Activated B cell treated with CpG ODN at 0.5 μM for 24 hours (primary cell): ENCODE measurements around the gene GIT2. TPM values are rescaled to one million over a fixed set of nuclear protein-coding genes. Genes with fewer than 3 reads are reported as not detected.

Experiments used
- ATAC-seq: fragments of 200-7000 bp; cut with Tn5 transposase; one replicate; pipeline ENCODE4 v1.10.0; 2021; ENCODE audit warnings: low read depth, mild to moderate bottlenecking, moderate library complexity
- CTCF ChIA-PET: fragments of 350-600 bp; sonication (Branson Sonifier 250); formaldehyde crosslinking; loops from one replicate; lab custom pipeline; 2021; ENCODE audit warnings: antibody characterized with exemption; lab: Charles Lee
- POLR2A ChIA-PET: fragments of 350-600 bp; sonication (Branson Sonifier 250); formaldehyde crosslinking; loops from one replicate; lab custom pipeline; 2021; ENCODE audit warnings: antibody characterized with exemption; lab: Charles Lee
- DNase-seq: peaks from one replicate; pipeline ENCODE4 v3.0.0; 2022
- H3K27ac Mint-ChIP-seq: one replicate; pipeline ENCODE4 v1.8.0; 2020; ENCODE audit warnings: mixed read lengths
- H3K27me3 Mint-ChIP-seq: one replicate; pipeline ENCODE4 v1.8.0; 2021; ENCODE audit warnings: mixed read lengths
- H3K36me3 Mint-ChIP-seq: one replicate; pipeline ENCODE4 v1.8.0; 2021; ENCODE audit warnings: low read depth, mixed read lengths
- H3K4me1 Mint-ChIP-seq: one replicate; pipeline ENCODE4 v1.8.0; 2021; ENCODE audit warnings: mixed read lengths
- H3K4me3 Mint-ChIP-seq: one replicate; pipeline ENCODE4 v1.8.0; 2020; ENCODE audit warnings: mild to moderate bottlenecking, mixed read lengths
- H3K9me3 Mint-ChIP-seq: one replicate; pipeline ENCODE4 v1.8.0; 2020; ENCODE audit warnings: mixed read lengths
- intact Hi-C: fragments of 100-400 bp; cut with micrococcal nuclease; formaldehyde crosslinking; loops from one replicate; pipeline ENCODE4 v1.15.1; 2024
- total RNA-seq: library from RNA; stranded (reverse); gene quantifications from 2 replicates; pipeline ENCODE4 v1.2.3, GENCODE V29; 2022
- TF ChIP-seq, protein P1 (sequence below): fragments of 200-600 bp; IDR thresholded peaks from one replicate; pipeline ENCODE4 v1.8.0; 2022; ENCODE audit warnings: antibody characterized with exemption, mild to moderate bottlenecking

Gene GIT2
- total RNA-seq, 1 donor from 2014 or later: 107 TPM

DNA sequence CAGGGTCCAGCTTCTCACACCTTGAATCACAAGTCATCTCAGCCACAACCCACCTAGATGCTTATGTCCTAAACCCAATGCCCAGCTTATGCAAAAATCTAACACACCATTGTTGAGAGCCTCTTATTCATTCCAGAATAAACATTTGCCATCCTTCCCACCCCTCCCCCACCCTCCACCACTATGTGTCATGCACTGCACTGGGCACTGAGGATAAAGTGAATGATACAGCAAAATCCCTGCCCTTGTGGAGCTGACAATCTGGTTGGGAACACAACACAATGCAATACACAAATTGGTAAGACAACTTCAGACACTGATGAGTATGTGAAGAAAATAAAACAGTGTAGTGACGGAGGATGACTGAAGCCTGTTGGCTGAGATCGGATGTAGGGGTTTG is 114.4 kb downstream of the GIT2 start:
- ChIA-PET CTCF (no interaction called here), POLR2A (interaction anchor here (1.0 to 1.5 kb wide), 2 partner anchors 14 to 19 kb away, joined by 3 to 4 read pairs; no protein-coding TSS in a partner anchor)
- no peak overlapping the region for H3K27ac Mint-ChIP-seq
- ATAC-seq (no peak), DNase-seq (no peak)
- intact Hi-C loops: loop anchor here (2.0 to 5.0 kb wide), 5 partner anchors 116 to 1716 kb away; partner anchors contain the start of genes ANKRD13A, ATXN2, GIT2 and MMAB
- H3K4me1 Mint-ChIP-seq: peaks cover 40% of the 10 kb centered on the region
- H3K4me3 Mint-ChIP-seq: no peak overlapping the region
- TF ChIP-seq, protein P1, sequence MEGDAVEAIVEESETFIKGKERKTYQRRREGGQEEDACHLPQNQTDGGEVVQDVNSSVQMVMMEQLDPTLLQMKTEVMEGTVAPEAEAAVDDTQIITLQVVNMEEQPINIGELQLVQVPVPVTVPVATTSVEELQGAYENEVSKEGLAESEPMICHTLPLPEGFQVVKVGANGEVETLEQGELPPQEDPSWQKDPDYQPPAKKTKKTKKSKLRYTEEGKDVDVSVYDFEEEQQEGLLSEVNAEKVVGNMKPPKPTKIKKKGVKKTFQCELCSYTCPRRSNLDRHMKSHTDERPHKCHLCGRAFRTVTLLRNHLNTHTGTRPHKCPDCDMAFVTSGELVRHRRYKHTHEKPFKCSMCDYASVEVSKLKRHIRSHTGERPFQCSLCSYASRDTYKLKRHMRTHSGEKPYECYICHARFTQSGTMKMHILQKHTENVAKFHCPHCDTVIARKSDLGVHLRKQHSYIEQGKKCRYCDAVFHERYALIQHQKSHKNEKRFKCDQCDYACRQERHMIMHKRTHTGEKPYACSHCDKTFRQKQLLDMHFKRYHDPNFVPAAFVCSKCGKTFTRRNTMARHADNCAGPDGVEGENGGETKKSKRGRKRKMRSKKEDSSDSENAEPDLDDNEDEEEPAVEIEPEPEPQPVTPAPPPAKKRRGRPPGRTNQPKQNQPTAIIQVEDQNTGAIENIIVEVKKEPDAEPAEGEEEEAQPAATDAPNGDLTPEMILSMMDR: no peak
- peaks cover 4% of the 10 kb centered on the region for H3K36me3 Mint-ChIP-seq
- no peaks in the 10 kb centered on the region for H3K27me3 Mint-ChIP-seq
- no peaks in the 10 kb centered on the region for H3K9me3 Mint-ChIP-seq

DNA sequence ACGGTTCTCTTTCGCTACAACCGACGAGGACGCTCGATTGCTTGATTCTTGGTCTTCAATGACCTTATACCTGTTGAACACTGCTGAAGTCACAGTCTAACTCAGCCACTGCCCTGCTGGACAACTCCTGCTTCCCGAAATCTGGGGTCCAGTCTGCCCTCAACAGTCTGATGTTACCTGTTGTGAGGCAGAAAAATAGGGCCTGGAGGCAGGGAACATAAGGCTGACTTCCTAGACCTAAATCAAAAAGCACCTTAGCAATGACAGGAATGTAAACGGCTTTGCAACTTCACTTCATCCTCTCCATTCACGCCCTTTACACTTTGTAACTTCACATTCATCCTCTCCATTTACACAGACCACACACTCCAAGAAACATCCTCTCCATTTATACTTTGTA is 115.2 kb downstream of the GIT2 start:
- ChIA-PET POLR2A (interaction anchor here (1.5 kb wide), 1 partner anchor 20 kb away, joined by 3 read pairs; no protein-coding TSS in a partner anchor), CTCF (no interaction called here)
- H3K36me3 Mint-ChIP-seq: peaks cover 4% of the 10 kb centered on the region
- no peak for DNase-seq
- H3K27ac Mint-ChIP-seq: peak overlapping the region; percentile 83
- TF ChIP-seq, protein P1: no peak
- no peaks in the 10 kb centered on the region for H3K9me3 Mint-ChIP-seq
- peaks cover 47% of the 10 kb centered on the region for H3K4me1 Mint-ChIP-seq
- intact Hi-C loops: loop anchor here (1.0 to 5.0 kb wide), 11 partner anchors 19 to 1716 kb away; partner anchors contain the start of genes ANKRD13A, ATXN2, FAM222A and GIT2
- no peak for ATAC-seq
- H3K4me3 Mint-ChIP-seq: peak overlapping the region; percentile 87
- H3K27me3 Mint-ChIP-seq: no peaks in the 10 kb centered on the region

DNA sequence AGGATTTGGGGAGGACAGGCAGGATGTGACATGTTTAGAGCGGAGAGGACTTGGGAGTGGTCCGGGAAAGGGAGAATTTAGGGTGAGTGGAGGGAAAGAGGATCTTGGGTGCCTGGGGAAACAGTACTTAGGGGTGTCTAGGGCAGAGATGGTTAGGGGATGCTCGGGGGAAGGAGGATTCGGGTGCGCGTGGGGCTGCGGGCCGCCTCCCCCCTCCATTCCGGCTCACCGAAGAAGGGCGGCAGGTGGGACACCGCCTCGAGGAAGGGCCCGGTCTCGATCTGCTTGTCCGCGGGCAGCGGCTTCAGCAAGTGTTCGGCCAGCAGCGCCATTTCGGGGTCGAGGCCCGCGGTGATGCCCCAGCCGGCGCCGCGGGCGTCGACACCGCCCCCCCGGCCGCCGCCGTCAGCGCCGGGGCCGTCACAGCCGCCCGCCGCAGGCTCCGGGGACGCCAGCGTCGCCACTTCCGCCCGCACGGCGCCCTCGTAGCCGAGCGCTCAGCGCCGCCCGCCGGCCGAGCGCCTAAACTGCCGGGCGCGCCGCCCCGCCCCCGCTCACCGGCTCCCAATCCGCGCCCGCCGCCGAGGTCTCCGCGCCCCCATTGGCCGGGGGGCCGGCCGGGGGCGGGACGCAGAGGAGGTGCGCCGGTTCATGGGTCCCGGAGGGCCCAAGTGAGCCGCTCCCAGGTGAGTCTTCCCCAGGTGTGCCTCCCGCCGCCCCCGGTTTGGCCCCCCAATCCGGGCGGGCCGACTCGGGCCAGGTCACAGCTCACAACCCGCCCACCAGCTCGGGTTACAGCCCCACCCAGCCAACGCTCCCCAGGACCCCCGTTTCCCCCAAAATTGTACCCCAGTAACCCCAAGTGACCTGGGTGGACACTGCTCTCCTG is 115.9 kb downstream of the GIT2 start, which contains the start of gene GLTP:
GLTP (minus strand) TSS at position 499 of the 889 bp plus-strand sequence; CDS start at position 332, 167 bp downstream.
- ATAC-seq: peak; percentile 98
- peaks cover 54% of the 10 kb centered on the region for H3K4me1 Mint-ChIP-seq
- POLR2A ChIA-PET: interaction anchor here (1.5 kb wide), 1 partner anchor 20 kb away, joined by 3 read pairs; no protein-coding TSS in a partner anchor
- H3K4me3 Mint-ChIP-seq: peak within 1 kb of the TSS; percentile 90
- peak; percentile 94 for DNase-seq
- peaks cover 4% of the 10 kb centered on the region for H3K36me3 Mint-ChIP-seq
- CTCF ChIA-PET: interaction anchor here (1.9 kb wide), 1 partner anchor 75 kb away, joined by 5 read pairs; no protein-coding TSS in a partner anchor
- H3K9me3 Mint-ChIP-seq: no peaks in the 10 kb centered on the region
- no peaks in the 10 kb centered on the region for H3K27me3 Mint-ChIP-seq
- intact Hi-C loops: loop anchor here (1.0 to 5.0 kb wide), 11 partner anchors 20 to 1717 kb away; partner anchors contain the start of genes ANKRD13A, ATXN2, FAM222A and GIT2
- H3K27ac Mint-ChIP-seq: peak within 1 kb of the TSS; percentile 83
- TF ChIP-seq, protein P1: no peak

Other genes with a start within 250 kb of the GIT2 start
- gene TRPV4, start 163.0 kb downstream of the GIT2 start, total RNA-seq: not detected in 2 replicates
- 26.5 and 30.0 TPM in 2 replicates for gene GLTP, start 115.8 kb downstream of the GIT2 start, total RNA-seq
- 26.0 and 28.3 TPM in 2 replicates for gene TCHP, start 96.1 kb downstream of the GIT2 start, total RNA-seq
- 121 and 135 TPM in 2 replicates for gene ANKRD13A, start 3.1 kb upstream of the GIT2 start, total RNA-seq
- gene C12orf76, start 52.2 kb upstream of the GIT2 start, total RNA-seq: 20.5 and 24.8 TPM in 2 replicates
- 4.3 and 4.4 TPM in 2 replicates for gene IFT81, start 128.0 kb upstream of the GIT2 start, total RNA-seq